GM13976 (cell line): ENCODE results near the gene FIBCD1.

Experiments
- DNase-seq: peaks from one replicate; pipeline ENCODE4 v3.0.0; 2012; ENCODE audit warnings: low spot score
- in situ Hi-C: fragments of 300-500 bp; cut with MboI; formaldehyde crosslinking; loops from one replicate; pipeline ENCODE4 v1.12.0; 2022; ENCODE audit warnings: low sequenced_read_pairs, mixed read lengths, inconsistent platforms; ENCODE audit not compliant: unreplicated experiment
- TF ChIP-seq, protein P1 (sequence below): IDR thresholded peaks from 2 replicates; pipeline ENCODE4 v1.5.1; 2012; ENCODE audit warnings: borderline replicate concordance, mild to moderate bottlenecking; ENCODE audit not compliant: insufficient read depth; ENCODE audit errors: extremely low read depth, missing control alignments, control extremely low read depth

FIBCD1 gene

DNA sequence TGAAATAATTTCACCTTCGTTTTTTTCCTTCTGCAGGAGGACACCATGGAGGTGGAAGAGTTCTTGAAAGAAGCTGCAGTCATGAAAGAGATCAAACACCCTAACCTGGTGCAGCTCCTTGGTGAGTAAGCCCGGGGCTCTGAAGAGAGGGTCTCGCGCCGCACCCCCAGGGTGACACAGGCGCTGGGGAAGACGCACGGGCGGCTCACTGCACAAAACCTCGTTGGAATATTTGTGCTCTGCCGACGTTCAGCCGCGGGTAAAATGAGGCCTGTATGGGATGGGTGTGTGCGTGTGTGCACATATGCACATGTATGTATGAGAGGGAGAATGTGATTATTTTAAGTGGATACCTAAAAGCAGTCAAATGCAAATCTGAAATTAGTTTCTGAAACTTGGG is 67.0 kb downstream of the FIBCD1 start:
- TF ChIP-seq, protein P1, sequence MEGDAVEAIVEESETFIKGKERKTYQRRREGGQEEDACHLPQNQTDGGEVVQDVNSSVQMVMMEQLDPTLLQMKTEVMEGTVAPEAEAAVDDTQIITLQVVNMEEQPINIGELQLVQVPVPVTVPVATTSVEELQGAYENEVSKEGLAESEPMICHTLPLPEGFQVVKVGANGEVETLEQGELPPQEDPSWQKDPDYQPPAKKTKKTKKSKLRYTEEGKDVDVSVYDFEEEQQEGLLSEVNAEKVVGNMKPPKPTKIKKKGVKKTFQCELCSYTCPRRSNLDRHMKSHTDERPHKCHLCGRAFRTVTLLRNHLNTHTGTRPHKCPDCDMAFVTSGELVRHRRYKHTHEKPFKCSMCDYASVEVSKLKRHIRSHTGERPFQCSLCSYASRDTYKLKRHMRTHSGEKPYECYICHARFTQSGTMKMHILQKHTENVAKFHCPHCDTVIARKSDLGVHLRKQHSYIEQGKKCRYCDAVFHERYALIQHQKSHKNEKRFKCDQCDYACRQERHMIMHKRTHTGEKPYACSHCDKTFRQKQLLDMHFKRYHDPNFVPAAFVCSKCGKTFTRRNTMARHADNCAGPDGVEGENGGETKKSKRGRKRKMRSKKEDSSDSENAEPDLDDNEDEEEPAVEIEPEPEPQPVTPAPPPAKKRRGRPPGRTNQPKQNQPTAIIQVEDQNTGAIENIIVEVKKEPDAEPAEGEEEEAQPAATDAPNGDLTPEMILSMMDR: no peak
- in situ Hi-C loops: loop anchor here (10.0 kb wide), 1 partner anchor 63 kb away; the partner anchor contains the start of gene FIBCD1
- no peak for DNase-seq

DNA sequence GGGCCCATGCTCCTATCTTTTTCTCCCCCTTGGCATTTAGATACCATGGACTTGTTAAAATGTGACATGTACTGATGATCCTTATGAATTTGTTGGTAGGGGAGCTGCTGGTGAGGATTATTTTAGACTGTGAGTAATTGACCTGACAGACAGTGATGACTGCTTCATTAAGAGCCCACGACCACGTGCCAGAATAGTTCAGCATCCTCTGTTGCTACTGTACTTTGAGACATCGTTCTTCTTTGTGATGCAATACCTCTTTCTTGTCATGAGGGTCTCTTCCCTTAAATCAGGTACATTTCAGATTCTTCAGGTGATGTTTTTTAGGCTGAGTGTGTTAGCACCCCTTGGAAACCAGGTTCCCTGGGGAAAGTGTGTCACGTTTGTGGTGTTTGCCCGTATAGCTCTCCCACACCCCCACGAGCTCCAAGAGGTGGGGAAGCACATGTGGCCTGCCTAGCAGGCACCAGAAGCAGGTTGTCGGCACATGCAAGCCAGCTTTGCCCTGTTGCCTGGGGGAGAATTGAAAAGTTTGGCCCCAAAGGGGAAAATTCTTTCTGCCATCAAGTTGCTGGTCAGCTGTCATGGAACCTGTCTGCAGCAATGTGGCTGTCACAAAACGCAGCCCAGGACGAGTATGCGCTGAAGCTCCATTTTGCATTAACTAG is 67.5 kb downstream of the FIBCD1 start:
- in situ Hi-C loops: loop anchor here (10.0 kb wide), 1 partner anchor 63 kb away; the partner anchor contains the start of gene FIBCD1
- DNase-seq: no peak
- TF ChIP-seq, protein P1: no peak

DNA sequence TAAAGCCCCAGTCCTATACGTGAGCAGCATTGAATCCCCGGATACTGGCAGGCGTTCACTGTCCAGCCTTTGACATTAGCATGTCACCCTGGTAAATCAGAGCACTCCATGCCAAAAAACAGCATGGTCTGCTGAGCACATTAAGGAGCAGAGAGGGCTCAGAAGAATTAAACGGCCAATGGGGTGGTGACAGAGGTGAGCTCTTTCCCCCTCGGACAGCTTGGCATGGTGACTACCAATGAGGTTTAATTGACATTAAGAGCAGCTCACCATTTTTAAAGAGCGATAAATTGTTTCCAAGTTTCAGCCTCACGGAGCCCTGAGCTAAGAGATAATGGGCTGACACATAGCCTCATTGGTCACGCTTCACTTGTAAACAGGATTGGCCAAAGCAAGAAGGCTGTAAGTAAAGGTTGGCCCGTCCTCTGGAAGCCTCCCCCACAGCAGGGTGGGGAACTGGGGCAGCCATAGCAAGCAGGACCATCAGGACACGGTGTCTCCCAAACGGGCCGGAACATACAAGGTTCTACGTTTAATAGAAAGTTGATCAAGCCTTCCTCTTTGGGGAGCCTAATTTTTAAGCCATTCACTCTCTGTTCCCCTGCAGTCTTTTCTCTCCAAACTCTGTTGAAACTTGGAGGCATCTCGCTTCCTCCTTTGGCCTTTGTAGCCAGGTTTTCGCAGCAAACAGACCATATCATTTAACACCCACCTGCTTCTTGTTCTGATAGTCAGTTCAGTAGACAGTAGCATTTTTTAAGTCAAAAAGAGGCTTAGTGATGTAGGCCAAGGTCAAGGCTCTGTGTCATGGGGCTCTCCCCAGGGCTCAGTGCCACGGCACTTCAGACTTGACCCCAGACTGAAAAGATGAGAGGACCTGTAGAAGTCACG is 68.3 kb downstream of the FIBCD1 start:
- in situ Hi-C loops: loop anchor here (10.0 kb wide), 1 partner anchor 64 kb away; the partner anchor contains the start of gene FIBCD1
- DNase-seq: peak; percentile 83
- TF ChIP-seq, protein P1: no peak

DNA sequence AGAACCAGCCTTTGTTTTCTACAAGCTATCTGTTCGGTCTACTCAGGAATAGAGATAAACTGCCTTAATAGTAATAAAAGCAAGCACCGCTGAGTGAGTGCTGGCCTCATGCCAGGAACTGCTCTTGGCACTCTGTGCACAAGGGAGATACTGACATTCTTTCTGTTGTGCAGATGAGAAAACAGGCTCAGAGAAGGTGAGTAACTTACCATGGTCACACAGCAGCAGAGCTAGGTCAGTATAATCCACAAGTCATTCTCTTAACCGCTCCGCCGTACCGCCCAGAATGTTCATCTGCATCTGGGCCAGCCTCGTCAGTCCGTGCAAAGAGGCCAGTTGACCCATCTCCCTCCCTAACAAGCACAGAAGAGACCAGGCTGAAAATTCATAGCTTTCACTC is 69.8 kb downstream of the FIBCD1 start:
- TF ChIP-seq, protein P1: no peak
- DNase-seq: no peak
- in situ Hi-C loops: loop anchor here (5.0 to 10.0 kb wide), 2 partner anchors 94 to 162 kb away; no protein-coding TSS in a partner anchor

DNA sequence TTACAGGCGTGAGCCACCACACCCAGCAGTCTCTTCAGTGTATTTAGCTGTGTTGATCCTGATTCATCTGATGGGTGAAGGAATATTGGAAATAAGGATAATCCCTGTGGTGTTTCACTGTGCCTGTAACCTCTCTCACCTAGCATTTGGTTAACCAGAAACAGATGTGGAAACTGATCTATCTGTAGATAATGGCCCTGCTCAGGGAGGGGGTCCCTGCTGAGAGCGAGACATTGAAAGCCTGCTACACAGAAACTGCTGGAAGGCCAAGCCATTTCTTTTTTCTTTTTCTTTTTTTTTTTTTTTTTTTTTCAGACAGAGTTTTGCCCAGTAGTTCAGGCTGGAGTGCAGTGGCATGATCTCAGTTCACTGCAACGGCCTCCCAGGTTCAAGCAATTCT is 70.8 kb downstream of the FIBCD1 start:
- in situ Hi-C loops: loop anchor here (5.0 to 10.0 kb wide), 2 partner anchors 93 to 161 kb away; no protein-coding TSS in a partner anchor
- TF ChIP-seq, protein P1: no peak
- no peak for DNase-seq

DNA sequence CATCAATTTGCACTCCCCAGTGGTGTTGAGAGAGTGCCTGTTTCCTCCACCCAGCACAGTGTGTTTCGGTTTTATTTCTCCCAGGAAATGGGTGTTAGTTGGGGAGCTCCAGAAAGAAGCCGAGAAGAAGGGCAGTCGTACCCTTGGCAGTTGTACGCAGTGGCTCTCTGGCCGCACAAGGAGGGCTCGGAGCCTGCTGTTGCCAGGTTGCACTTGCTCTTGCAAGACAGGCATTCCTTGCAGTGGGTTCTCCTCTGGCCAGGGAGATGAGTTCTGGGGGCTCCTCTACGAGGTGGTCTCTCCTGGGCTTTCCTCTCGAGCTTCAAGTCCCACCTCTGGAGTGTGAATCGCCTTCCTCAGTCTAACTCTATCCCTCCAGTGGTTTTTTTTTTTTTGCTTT is 71.5 kb downstream of the FIBCD1 start:
- TF ChIP-seq, protein P1: no peak
- in situ Hi-C loops: loop anchor here (5.0 to 10.0 kb wide), 2 partner anchors 93 to 160 kb away; no protein-coding TSS in a partner anchor
- no peak for DNase-seq
